Measurements from ENCODE around the gene KIAA1210.
"Not testable (repeated sequence)": the region's sequence is repeated elsewhere in the genome, so short reads cannot be mapped to it uniquely, and the experiment has no call there.

KIAA1210 gene

DNA sequence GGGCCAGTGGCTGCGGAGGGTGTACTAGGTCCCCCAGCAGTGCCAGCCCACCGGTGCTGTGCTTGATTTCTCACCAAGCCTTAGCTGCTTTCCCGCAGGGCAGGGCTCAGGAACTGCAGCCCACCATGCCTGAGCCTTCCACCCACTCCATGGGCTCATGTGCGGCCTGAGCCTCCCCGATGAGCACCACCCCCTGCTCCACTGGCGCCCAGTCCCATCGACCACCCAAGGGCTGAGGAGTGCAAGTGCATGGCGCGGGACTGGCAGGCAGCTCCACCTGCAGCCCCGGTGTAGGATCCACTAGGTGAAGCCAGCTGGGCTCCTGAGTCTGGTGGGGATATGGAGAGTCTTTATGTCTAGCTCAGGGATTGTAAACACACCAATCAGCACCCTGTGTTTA, 98.0 kb downstream of the KIAA1210 start:
- not testable (repeated sequence) for DNase-seq

DNA sequence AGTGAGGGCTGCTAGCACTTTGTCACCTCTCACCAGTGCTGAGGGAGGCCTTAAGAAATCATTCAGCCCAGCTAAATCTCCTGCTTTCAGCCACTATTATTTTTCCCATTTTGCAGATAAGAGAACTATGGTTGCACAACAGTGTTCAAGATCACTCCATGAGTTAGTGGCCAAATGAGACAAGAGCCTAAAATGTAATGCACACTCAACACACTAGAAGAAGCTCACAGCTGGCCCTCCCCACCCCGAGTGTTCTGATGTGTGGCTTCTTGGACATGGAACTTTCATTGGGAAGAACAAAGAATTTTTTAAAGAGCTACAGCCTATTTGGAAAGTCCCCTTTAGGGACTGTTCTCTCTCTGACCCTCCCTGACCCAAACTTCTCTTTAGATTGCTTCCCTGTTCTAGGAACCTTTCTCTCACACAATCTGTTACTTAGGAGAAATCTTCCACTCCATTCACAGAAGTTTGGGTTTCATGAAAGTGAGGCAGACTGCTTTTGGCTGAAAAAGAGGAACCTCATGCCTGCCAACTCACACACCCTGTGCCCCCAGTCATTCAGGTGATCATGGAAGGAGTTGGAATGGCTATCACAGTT, 98.8 kb downstream of the KIAA1210 start:
- no peak for DNase-seq

Data from NCI-H446 treated with DMSO at 0.1 percent for 48 hours (cell line).